Right renal cortex interstitium (tissue), 3 donors: ENCODE results near the gene RNF166. TPM values are rescaled to one million over a fixed set of nuclear protein-coding genes. Genes with fewer than 3 reads are reported as not detected.

ENCODE experiments used
- DNase-seq, 3 donors: peaks; one replicate each; pipeline ENCODE4 v3.0.0-alpha.2; 2013; ENCODE audit warnings: low read depth in 3 of 3, low spot score in 2 of 3
- polyA plus RNA-seq, 3 donors: library from polyadenylated mRNA; unstranded; fragments of 120-200 nt; gene quantifications; one replicate each; pipeline ENCODE4 v1.2.1, GENCODE V29; 2013; ENCODE audit not compliant: insufficient read length in 3 of 3

Gene RNF166, protein sequence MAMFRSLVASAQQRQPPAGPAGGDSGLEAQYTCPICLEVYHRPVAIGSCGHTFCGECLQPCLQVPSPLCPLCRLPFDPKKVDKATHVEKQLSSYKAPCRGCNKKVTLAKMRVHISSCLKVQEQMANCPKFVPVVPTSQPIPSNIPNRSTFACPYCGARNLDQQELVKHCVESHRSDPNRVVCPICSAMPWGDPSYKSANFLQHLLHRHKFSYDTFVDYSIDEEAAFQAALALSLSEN
- polyA plus RNA-seq = 10 to 100 TPM; 13.2 to 15.2 (median 14.2) TPM

DNA sequence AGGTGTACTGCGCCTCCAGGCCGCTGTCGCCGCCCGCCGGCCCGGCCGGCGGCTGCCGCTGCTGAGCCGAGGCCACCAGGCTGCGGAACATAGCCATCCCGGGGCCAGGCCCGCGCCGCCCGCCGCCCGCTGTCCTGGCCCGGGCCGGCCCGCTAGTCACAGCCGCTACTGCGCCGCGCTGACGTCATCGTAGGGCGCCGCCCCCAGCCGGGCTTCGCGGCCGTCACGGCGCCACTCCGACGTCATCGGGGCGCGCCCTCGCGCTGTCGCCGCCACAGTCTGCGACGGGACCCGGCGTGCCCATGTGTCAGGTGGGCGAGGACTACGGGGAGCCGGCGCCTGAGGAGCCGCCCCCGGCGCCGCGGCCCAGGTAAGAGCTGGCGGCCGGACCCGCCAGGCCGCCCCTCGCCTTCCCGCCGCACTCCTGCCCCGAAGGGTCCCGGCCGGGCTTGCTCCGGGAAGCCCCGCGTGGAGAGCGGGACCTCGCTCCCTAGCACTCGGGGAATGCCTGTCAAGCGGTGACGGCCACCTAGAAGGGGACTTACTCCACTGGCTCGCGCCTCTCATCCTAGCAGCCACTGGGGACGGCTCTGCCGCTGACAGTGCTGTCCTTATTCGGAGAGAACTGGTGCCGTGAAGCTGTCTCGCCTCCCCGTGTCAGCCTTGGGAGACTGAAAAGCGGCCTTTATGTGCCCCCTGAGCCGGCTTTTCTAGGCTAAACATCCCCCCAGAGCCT is at the start of gene RNF166, which contains the start of gene CTU2:
Gene RNF166 (minus strand): TSS at position 180 of the 736 bp plus-strand sequence. CDS start 83 bp downstream, at position 97.
Gene CTU2 (plus strand): TSS at position 275 of the 736 bp plus-strand sequence. CDS start 28 bp downstream, at position 303.
- DNase-seq = peak; percentile 65 to 66 (median 65)

DNA sequence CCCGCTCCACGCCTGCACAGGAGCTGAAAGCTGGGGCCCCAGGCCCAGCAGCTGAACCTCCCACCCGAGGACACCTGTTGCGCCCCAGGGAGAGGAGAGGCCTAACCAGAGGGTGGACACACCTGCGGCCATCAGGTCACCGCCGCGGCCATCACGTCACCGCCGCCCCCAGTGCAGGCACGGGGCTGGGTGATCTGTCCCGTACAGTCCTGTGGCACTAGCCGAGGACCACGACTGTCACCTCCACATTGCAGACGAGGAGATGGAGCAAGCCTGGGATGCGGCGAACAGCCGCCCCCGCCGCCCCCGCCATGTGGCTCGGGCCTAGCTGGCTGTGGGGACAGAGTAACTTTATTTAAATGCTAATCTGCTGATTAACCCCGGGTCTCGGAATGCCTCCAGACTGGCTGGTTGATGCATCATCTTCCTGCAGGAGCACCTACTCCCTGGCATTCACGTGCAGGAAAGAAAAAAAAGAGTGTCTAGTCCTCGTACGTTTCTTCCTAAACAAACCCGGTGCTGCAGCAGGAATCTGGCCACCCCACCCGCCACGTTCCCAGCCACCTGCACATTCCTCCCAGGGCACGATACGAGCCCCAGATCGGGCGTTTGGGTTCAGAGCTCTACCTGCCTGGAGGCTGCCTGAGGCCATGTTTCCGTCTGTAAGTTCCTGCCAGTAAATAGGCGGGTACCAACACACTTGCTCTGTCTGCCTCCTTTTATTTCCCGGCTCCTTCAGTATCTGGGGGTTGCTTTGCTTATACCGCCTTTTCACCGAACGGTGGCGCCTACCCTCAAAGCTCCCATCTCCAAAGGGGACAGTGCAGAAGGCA is 48.9 kb upstream of the RNF166 start:
- DNase-seq = no peak

DNA sequence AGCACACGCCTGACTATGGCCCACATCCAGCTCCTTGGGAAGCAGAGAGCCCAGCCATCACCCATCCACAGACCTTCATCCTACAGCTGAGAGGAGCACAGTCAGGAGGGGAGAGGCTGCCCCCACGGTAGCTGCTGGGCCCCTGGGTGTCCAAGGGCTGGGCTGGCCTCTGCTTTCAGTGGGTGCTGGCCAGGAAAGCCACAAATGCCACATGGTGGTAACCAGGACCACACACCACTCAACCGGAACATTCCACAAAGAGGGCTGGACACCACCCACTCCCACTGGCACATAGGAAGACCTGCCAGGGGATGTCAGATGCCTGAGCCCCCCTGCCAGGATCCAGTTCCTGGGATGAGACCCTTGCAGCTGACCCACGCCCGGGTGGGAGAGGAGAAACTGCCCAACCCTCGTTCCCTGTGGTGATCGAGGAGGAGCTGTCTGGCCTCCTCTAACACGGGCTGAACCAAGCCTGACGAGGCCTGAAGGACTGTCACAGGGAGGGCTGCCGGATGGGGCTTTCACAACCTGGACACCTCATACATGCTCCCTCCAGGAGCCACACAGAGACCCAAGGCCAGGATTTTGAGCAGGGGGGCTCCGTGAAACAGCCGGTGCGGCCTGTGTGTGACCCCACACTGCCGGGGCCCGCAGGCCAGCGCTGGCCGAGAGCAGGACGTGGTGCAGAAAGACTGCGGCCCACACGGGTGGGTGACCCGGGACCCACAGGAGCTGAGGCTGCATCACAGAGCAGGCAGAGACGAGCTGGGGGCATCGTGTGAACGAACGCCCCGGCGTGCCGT is 48.1 kb upstream of the RNF166 start:
- DNase-seq = no peak

DNA sequence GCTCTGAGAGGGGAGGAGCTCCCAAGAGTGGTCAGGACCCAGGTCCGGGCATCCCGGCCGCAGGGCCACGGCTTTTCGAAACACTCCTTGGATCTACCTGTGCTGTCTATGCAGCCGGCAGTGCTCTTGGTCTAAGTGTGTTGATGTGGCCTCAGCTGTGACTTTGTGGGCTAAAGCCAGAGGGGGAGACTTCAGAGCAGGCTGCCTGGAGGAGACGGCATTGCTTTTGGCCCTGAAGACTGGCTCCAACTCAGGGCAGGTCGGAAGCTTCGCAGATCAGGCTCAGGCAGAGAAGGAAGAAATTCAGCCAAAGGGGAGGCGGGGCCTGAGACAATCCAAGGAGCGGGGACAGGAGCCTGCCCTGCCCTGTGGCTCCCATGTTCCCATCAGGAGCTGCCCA is 47.4 kb upstream of the RNF166 start:
- no peak for DNase-seq

DNA sequence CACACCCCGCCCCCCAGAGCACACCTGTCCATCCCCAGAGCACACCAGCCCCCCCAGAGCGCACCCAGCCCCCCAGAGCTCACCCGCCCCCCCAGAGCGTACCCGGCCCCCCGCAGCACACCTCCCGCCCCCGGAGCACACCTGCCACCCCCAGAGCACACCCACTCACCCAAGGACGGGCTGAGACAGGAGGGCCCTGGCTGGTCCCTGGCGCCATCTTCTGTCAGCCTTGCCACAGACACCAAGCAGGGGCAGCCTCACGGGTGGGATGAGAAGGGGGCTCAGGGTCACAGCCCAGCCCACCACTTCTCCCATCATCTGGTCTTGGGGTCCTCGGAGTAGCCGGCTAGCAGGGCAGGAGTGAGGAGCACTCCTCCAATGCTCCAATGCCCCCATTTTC is 47.0 kb upstream of the RNF166 start:
- DNase-seq = no peak

DNA sequence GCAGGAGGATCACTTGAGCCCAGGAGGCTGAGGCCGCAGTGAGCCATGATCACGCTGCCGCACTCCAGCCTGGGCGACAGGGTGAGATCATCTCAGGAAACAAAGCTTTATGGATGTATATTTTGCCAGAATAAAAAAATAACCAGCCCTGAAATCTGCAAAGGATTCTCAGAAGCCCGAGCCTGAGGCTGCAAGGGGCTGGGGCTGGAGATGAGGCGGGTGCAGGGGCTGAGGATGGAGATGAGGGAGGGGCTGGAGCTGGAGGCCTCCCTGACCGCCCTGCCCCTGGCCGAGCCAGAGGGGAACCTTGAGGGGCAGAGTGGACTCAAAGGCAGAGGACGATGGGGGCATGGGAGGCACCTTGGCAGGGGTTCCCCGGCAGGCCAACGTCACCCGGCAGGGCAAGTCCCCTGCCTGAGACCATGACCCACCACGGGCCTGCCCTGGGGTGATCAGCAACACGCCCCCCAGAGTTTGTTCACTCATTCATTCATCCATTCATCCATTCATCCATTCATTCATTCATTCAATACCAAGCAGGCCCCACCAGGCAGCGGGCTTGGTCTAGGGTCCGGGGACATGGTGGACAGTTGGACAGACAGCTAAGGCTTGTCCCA is 46.3 kb upstream of the RNF166 start:
- no peak for DNase-seq

DNA sequence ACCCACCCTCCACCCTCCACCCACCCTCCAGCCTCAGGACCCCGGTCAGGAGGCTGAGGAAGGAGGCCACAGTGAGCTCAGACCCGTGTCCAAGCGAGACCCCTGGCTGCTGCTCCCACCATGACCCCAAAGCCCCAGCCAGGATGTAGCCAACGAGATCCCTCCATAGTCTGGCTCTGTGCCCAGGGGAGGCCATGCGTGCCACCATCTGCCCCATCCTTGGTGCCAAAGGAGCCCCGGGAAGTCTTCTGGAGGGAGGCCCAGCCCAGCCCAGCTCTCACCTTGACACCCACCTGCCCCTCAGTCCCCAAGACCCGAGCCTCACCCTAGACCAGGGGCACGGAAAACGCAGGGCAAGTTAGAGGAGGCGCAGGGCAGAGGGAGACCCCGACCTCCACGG is 44.6 kb upstream of the RNF166 start:
- no peak for DNase-seq

DNA sequence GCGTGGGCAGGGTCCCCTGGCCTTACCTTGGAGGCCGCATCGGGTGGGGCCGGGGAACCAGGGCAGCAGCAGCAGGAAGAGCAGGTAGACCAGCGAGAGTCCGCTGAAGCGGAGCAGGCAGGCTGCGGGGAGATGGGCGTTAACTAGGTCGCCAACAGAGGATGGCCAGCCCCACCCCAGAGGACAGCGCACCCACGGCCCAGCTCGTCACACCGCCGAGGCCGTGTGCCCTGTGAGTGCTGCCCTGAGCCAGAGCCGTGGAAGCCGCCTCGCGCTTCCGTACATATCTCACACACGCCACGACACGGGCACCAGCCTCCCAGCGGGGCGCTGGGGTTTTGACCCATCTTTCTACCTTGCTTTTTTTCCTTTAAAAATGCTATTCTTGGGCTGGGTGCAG is 43.1 kb upstream of the RNF166 start:
- DNase-seq = no peak

DNA sequence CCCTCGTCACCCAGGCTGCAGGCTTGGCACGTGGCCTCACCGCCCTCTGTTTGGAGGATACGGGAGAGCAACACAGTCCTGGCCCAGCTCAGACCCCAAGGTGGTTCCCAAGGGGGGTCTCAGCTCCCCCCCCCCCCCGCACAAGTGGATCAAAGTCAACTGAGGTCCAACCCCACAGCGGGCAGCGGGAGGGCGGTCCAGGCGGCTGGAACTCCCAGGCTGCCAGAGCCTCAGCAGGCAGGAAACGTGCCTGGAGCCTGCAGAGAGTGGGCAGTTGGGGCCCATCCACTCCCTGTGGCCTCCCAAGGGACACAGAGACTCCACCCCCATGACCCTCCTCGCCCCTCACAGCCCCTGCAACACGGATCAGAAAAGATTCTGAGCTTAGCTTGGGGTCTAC is 42.2 kb upstream of the RNF166 start:
- DNase-seq = no peak

DNA sequence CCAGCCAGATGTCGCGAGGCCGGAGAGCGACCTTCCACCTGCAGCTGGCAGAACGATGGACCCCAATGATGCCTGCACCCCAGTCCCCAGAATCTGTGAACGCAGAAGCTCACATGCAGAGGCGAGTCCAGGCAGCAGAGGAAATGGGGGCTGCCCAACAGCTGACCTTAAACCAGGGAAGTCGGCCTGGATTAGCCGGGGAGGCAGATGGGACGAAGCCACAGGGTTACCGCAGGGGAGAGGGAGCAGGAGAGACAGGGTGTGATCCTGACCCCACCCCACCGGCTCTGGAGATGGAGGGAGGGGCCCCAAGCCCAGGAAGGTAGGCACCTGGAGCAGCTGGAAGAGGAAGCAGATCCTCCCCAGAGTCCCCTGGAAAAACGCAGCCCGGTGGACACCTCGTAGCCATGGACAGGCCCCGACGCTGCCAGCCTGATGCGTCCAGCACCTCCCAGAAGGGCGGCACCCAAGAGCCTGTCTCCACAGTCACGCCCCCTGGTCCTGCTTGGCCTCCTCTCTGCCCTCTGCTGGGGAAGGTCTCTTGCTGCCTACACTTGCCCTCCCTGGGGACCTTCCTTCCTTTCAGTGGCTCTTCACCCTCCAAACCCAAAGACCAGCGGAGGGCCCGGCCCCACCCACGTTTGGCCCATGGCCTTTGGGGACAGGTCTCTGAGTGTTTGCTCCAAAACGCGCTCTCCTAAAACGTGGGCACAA is 41.5 kb upstream of the RNF166 start:
- no peak for DNase-seq

DNA sequence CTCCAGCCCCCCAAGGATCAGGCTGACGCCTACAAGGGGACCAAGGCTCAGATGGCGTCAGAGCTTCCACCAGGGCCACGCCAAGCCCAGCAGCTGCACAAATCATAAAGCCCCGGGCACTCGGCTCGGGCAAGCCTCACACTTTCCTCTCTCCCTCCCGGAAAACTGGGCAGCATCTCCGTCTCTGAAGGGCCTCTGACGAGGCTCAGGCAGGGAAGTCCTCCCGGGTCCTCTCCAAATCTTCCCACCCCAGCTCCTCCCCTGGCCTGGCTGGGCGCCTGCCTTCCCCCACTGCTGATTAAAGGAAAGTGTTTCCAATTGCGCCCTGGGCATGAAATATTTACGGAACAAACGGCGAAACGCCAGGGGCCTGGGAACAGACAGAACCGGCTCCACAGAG is 40.3 kb upstream of the RNF166 start:
- no peak for DNase-seq

DNA sequence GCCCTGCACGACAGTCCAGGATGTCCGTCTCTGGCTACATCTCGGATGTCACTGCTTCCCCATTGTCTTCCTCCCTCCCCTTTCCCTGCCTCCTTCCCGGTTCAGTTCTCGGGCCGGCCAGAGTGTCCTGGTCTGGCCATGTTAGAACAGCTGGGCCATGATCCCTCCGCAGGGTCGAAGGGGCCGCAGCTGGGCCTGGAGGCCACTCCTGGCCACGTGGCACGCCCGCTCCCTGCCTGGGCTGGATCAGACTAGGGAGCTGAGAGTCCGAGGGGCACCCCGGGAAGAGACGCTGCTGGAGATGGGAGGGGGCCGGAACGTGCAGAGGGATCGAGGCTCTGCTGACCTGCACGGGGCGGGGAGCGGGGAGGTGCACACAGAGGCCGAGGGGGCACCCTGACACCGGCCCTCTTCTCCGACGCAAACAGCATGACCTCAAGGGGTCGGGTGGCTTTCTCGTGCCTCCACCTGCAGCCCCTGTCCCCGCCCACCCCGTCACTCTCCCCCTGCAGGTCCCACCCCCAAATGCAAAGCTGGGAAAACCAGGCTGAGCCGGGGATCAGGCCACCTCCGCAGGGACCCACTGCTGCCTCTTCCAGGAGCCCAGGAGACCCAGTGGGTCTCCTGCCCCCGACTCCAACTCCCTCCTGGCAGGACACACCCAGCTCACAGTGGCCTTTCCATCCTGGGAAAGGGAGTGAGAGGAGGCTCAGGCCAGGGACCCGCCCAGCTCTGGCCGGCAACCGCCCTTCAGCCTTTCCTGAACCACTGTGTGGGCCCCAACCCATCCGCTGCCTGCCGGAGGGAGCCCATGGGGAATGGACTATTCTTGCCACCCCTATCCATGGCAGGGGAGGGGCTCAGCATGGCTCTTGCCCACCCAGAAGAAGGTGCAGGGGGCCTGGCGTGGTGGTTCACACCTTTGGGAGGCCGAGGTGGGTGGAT is 38.6 kb upstream of the RNF166 start:
- no peak for DNase-seq

DNA sequence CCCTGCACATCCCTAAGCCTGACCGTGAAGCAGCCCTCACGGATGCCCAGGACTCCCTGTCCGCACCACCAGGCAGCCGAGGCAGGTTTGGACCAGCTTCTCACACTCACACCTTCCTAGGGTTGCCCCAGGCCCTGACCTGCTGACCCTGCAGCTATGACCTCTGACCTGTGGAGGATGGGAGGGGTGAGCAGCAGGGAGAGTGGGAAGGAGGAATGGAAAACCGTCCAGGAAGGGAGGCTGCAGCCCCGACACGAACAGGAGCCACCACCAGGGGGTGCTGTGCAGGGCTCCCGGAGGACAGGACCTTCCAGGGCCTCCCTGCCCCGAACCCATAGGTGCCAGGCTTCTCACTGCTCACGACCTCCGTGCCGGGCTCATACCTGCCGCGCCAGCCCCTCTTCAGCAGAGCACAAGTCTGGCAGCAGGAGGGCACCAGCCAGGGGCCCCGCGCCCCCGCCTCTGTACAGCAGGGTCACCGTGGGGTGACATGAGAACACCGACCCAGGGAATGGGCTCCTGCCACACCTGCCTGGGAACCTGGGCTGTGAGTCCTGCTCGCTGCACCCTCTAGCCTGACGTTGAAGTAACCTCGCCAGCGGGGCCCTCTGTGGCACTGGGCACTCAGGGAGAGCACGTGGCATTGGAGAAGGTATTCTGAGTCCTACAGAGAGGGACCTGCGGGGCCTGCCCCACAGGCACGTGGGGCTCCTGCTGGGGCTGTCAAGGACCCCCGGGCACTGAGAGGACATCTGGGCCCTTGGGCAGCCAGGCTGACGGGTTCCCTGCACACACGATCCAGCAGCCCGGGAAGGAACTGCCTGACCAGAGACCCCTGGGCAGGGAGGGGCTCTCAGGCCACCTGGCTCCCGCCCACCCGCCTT is 37.7 kb upstream of the RNF166 start:
- no peak for DNase-seq

DNA sequence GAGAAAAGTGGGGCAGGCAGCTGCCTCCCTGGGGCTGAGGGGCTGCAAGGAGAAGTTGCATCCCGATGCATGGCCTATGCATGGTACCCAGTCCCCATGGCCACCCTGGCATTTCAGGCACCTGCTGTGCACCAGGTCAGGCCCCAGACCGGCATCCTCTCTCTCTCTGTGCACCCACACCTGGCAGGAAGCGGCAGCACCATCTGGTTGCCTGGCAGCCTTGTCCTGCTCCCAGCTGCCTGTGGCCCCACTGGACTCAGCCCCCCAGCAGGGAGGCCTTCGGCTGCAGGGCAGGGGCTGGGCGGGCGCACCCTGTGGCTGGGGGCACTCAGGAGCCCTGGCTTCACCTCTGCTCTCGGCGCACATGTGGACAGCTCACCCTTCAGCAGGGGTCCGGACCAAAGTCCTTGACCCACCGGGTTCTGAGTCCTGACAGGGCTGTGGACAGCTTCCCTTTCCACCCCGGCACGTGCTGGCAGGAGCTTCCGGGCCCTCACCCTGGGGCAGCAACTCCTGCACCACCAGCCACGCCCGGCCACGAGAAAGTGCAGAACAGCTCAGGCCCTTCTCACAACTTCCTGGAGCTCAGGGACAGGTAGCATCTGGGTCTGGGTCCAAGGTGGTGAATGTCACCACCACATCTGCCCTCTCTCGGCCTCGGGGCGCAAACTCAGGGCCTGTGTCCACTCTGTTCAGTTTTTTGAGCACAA is 36.8 kb upstream of the RNF166 start:
- no peak for DNase-seq

DNA sequence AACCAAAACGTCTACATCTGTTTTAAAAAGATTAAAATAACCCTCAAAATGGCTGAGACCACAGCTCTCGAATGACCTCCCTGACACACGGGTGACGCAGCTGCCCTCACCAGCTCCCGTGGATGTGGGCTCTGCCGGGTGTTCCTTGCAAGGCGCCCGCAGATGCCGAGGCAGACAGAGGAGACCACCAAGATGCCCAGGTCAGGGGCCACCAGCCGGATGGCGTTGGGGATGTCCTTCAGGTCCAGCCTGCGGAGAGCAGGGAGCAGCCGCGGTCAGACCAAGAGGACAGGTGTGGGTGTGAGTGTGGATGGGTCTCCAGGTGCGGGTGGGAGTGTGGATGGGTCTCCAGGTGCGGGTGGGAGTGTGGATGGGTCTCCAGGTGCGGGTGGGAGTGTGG is 35.2 kb upstream of the RNF166 start:
- no peak for DNase-seq

DNA sequence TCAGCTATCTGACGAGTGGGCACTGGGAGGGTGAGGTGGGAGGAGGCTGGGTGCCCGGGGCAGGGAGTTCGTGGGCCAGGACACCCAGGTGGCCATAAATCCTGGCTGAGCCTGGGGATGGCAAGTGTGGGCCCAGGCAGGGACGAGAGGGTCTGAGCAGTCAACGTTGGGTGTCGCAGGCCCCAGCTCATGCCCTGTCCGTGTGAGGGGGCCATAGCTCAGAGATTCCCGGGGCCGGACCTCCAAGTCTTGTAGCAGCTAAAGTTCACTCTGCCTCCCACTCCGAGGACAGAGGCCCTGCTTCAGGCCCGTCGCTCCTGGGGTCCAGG is 34.5 kb upstream of the RNF166 start:
- DNase-seq = no peak
